ENCODE data around the gene SAGE1. TPM values are rescaled to one million over a fixed set of nuclear protein-coding genes. Genes with fewer than 3 reads are reported as not detected.
A peak's percentile ranks its signal among the peaks of the same experiment; 100 is the strongest.

SAGE1 gene
- total and polyA plus RNA-seq, 9 of the 15 experiments (the other 6 are each of a cell fraction or from before 2014, with no cell fraction given) = 14.6 to 79.2 (median 29.3) TPM

DNA sequence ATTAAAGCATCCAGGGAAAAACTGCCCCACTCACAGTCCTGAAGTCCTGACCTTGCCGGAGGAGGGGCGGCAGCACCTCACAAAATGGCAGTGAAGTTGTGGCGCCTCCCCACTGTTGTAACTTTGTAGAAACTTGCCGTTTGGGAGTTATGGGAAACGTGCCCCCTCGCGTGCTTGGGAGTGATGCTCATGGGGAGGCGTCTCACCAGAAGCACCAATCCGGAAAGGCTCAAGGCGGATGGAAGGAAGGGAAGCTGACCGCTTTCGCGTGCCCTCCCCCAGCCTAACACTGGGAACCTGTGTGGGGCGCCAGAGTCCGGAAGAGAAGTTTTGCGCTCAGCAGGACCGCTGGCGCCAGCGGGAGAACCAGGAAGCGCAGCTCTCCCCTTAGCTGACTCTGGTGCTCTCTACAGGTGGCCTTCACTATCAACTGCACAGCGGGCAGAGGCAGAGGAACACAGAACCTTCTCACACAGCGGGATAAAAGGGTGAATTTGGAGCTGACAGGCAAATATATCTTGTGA lies at the start of gene SAGE1, which contains the start of gene CT45A10 (continued):
- no peak for TF ChIP-seq ZBTB43 (CRISPR knock-in tag; IDR thresholded peaks at IDR 0.05)
- TF ChIP-seq POLR2H (tag; IDR thresholded peaks at IDR 0.05; ENCODE audit: low read depth) = peak; percentile 85
- no peak for TF ChIP-seq ZNF146 (CRISPR knock-in tag; IDR thresholded peaks at IDR 0.05; ENCODE audit: unreplicated experiment)
- peak; percentile 56; the same call in 1 of the 2 replicates for TF ChIP-seq ZNF143 (CRISPR knock-in tag; IDR thresholded peaks at IDR 0.05)
- TF ChIP-seq HNRNPL (IDR thresholded peaks at IDR 0.05; ENCODE audit: low read depth, low read length) = no peak
- TF ChIP-seq FOXK1 (CRISPR knock-in tag; IDR thresholded peaks at IDR 0.05; ENCODE audit: borderline replicate concordance) = no peak
- no peak for TF ChIP-seq RBM17 (IDR thresholded peaks at IDR 0.05; ENCODE audit: borderline replicate concordance, low read depth, low read length)
- no peak; the same call in 1 of the 2 replicates for TF ChIP-seq PHF21A (IDR thresholded peaks at IDR 0.05; ENCODE audit: borderline replicate concordance, low read depth)
- TF ChIP-seq SMAD2 (IDR thresholded peaks at IDR 0.05; ENCODE audit: low read depth, low read length) = no peak
- no peak for TF ChIP-seq SMC3 (conservative IDR thresholded peaks at IDR 0.05; ENCODE audit: insufficient read depth, low read depth, low read length)
- no peak for TF ChIP-seq ZNF140 (CRISPR knock-in tag; IDR thresholded peaks at IDR 0.05)
- no peak for TF ChIP-seq ZNF217 (CRISPR knock-in tag; IDR thresholded peaks at IDR 0.05)
- 0 out of 4 replicates have a peak, but pooled peaks of 1 of the 2 experiments have one; percentile 18 for TF ChIP-seq TBL1XR1 (IDR thresholded peaks at IDR 0.05; ENCODE audit: low read length in 2 of 2)
- TF ChIP-seq RBFOX2 (IDR thresholded peaks at IDR 0.05; ENCODE audit: low read depth, low read length) = peak; percentile 93
- peak; percentile 72 for TF ChIP-seq SP1 (CRISPR knock-in tag; IDR thresholded peaks at IDR 0.05)
- peak; percentile 76 for TF ChIP-seq PHF20 (IDR thresholded peaks at IDR 0.05; ENCODE audit: partially characterized antibody)
- TF ChIP-seq XRCC4 (IDR thresholded peaks at IDR 0.05; ENCODE audit: extremely low read depth, insufficient read depth, insufficient read length) = no peak
- TF ChIP-seq SPI1 (IDR thresholded peaks at IDR 0.05; ENCODE audit: borderline replicate concordance, low read depth, low read length) = peak; percentile 33; the same call in 1 of the 2 replicates
- no peak for TF ChIP-seq ILK (tag; IDR thresholded peaks at IDR 0.05; ENCODE audit: borderline replicate concordance, low read depth)
- TF ChIP-seq ZC3H8 (IDR thresholded peaks at IDR 0.05) = no peak
- TF ChIP-seq FOSL1 (tag; conservative IDR thresholded peaks at IDR 0.05) = 0 out of 2 replicates have a peak, but pooled peaks have one; percentile 27
- TF ChIP-seq ELF1 (tag; IDR thresholded peaks at IDR 0.05) = peak; percentile 97
- peak; percentile 75 for TF ChIP-seq L3MBTL2 (IDR thresholded peaks at IDR 0.05)
- TF ChIP-seq MCM3 (IDR thresholded peaks at IDR 0.05) = no peak
- no peak for TF ChIP-seq TFAM (CRISPR knock-in tag; conservative IDR thresholded peaks at IDR 0.05)
- TF ChIP-seq ZBTB49 (CRISPR knock-in tag; IDR thresholded peaks at IDR 0.05; ENCODE audit: borderline replicate concordance) = no peak
- no peak; the same call in none of the 2 replicates for TF ChIP-seq MXI1 (IDR thresholded peaks at IDR 0.05; ENCODE audit: low read depth, low read length)
- no peak for TF ChIP-seq MECOM (CRISPR knock-in tag; IDR thresholded peaks at IDR 0.05)
